Panc1 (cell line): Measurements from ENCODE around the gene MYO16.

Experiments
- CTCF ChIP-seq: fragments of 450-650 bp; IDR thresholded peaks from 2 replicates; pipeline ENCODE4 v1.5.1; 2017; ENCODE audit warnings: mild to moderate bottlenecking
- POLR2AphosphoS5 ChIP-seq: IDR thresholded peaks from 2 replicates; pipeline ENCODE4 v1.6.1; 2012; ENCODE audit warnings: mild to moderate bottlenecking, low read depth, low read length, moderate library complexity
- REST ChIP-seq, 2 experiments: IDR thresholded peaks; 2 replicates each; pipeline ENCODE4 v1.6.1; 2011 to 2012; ENCODE audit warnings: low read depth in 2 of 2, control low read depth in 1 of 2, low read length in 1 of 2, mild to moderate bottlenecking in 1 of 2, moderate library complexity in 1 of 2; ENCODE audit not compliant: insufficient read depth in 1 of 2
- TCF7L2 ChIP-seq: IDR thresholded peaks from 2 replicates; pipeline ENCODE4 v1.6.1; 2011; ENCODE audit warnings: mild to moderate bottlenecking, low read depth, low read length, inconsistent platforms

- TF ChIP-seq CTCF (no peak), POLR2AphosphoS5 (no peak), REST (IDR thresholded peaks at IDR 0.05; ENCODE audit: insufficient read depth in 1 of 2, low read depth in 2 of 2, low read length in 1 of 2) (no peak), TCF7L2 (no peak)
Measured at GRCh38 chr13:108932196-108932595, 302.8 kb downstream of the MYO16 start.
